OCI-LY7 (cell line): ENCODE results near the gene FBF1.

ENCODE experiments used
- CTCF ChIP-seq: fragments of 200-600 bp; sonication (generic); conservative IDR thresholded peaks from 2 replicates; pipeline ENCODE4 v1.5.1; 2014; ENCODE audit warnings: mild to moderate bottlenecking, antibody characterized with exemption, low read length, moderate library complexity, mixed read lengths
- EZH2phosphoT487 ChIP-seq: fragments of 200-600 bp; sonication (generic); IDR thresholded peaks from 2 replicates; pipeline ENCODE4 v1.6.1; 2018; ENCODE audit warnings: low read depth, borderline replicate concordance, mild to moderate bottlenecking, mixed run types, antibody characterized with exemption, low read length, moderate library complexity, mixed read lengths

- TF ChIP-seq CTCF, result no peak
- TF ChIP-seq EZH2phosphoT487, result no peak
Observed at GRCh38 chr17:75921596-75921995, 19.2 kb downstream of the FBF1 start.
